Measurements from ENCODE around the gene GALP.
"Not testable (repeated sequence)": the region's sequence is repeated elsewhere in the genome, so short reads cannot be mapped to it uniquely, and the experiment has no call there.

- TF ChIP-seq CTCF, EP300 (IDR thresholded peaks at IDR 0.05): not testable (repeated sequence)
These were observed 34.2 kb downstream of the GALP start for GRCh38 chr19:56210036-56210435.
